HEK293 (cell line): Measurements from ENCODE around the gene SRRM1.

Experiments
- CTCF ChIA-PET: fragments of 350-600 bp; formaldehyde crosslinking; extraction: SDS; loops from one replicate; lab custom pipeline; 2021; ENCODE audit warnings: antibody characterized with exemption; lab: Yijun Ruan, JAX
- POLR2A ChIA-PET: fragments of 300-600 bp; formaldehyde crosslinking; extraction: SDS; loops from one replicate; lab custom pipeline; 2020; ENCODE audit warnings: antibody characterized with exemption, inconsistent platforms; lab: Yijun Ruan, JAX
- H3K27ac ChIP-seq: fragments of 200-500 bp; sonication (Bioruptor generic); 2 replicates; pipeline ENCODE4 v1.5.1; 2014; ENCODE audit warnings: low read depth, low read length, control low read depth, inconsistent platforms; ENCODE audit errors: extremely low read depth
- H3K36me3 ChIP-seq, 2 experiments: fragments of 200-500 bp in 1 of 2; sonication (Bioruptor generic) in 1 of 2; 1 replicate in 1 of 2; 2 replicates in 1 of 2; pipeline ENCODE4 v1.5.1; 2014 to 2017; ENCODE audit warnings: inconsistent platforms in 2 of 2, low read length in 2 of 2; ENCODE audit not compliant: control insufficient read depth in 2 of 2, insufficient read depth in 1 of 2
- H3K4me1 ChIP-seq: fragments of 200-500 bp; sonication (Bioruptor generic); 2 replicates; pipeline ENCODE4 v1.5.1; 2014; ENCODE audit warnings: mild to moderate bottlenecking, low read length, inconsistent platforms; ENCODE audit not compliant: control insufficient read depth, insufficient read depth
- H3K4me3 ChIP-seq: 2 replicates; pipeline ENCODE4 v1.5.1; 2011; ENCODE audit warnings: low read depth, mild to moderate bottlenecking, control low read depth, low read length, moderate library complexity
- H3K9me3 ChIP-seq: fragments of 200-500 bp; sonication (Bioruptor generic); 2 replicates; pipeline ENCODE4 v1.5.1; 2014; ENCODE audit warnings: low read depth, low read length, inconsistent platforms; ENCODE audit not compliant: control insufficient read depth, insufficient read depth
- AEBP2 ChIP-seq: fragments of 450-650 bp; formaldehyde crosslinking; IDR thresholded peaks from 2 replicates; pipeline ENCODE4 v1.5.1; 2016; ENCODE audit warnings: missing biosample characterization, missing genetic modification characterization, borderline replicate concordance
- HOXD13 ChIP-seq: sonication (generic); formaldehyde crosslinking; IDR thresholded peaks from 2 replicates; pipeline ENCODE4 v1.8.0; 2022; ENCODE audit warnings: missing genetic modification reagents, borderline replicate concordance
- KLF7 ChIP-seq: fragments of 450-650 bp; formaldehyde crosslinking; IDR thresholded peaks from 2 replicates; pipeline ENCODE4 v1.5.1; 2016; ENCODE audit warnings: missing biosample characterization, missing genetic modification characterization, borderline replicate concordance
- PRDM4 ChIP-seq: fragments of 450-650 bp; formaldehyde crosslinking; IDR thresholded peaks from 2 replicates; pipeline ENCODE4 v1.5.1; 2017; ENCODE audit warnings: missing biosample characterization, missing genetic modification characterization
- SALL2 ChIP-seq: fragments of 450-650 bp; formaldehyde crosslinking; IDR thresholded peaks from 2 replicates; pipeline ENCODE4 v1.5.0; 2017; ENCODE audit warnings: missing biosample characterization, mild to moderate bottlenecking, missing genetic modification characterization, borderline replicate concordance
- ZFP41 ChIP-seq: fragments of 450-650 bp; formaldehyde crosslinking; IDR thresholded peaks from 2 replicates; pipeline ENCODE4 v1.5.1; 2016; ENCODE audit warnings: missing biosample characterization, missing genetic modification characterization, borderline replicate concordance
- ZNF114 ChIP-seq: fragments of 450-650 bp; formaldehyde crosslinking; IDR thresholded peaks from 2 replicates; pipeline ENCODE4 v1.5.0; 2017; ENCODE audit warnings: missing biosample characterization, missing genetic modification characterization
- ZNF148 ChIP-seq: fragments of 450-650 bp; formaldehyde crosslinking; IDR thresholded peaks from 2 replicates; pipeline ENCODE4 v1.5.0; 2017; ENCODE audit warnings: missing biosample characterization, missing genetic modification characterization, borderline replicate concordance
- ZNF16 ChIP-seq: fragments of 450-650 bp; formaldehyde crosslinking; IDR thresholded peaks from 2 replicates; pipeline ENCODE4 v1.5.1; 2016; ENCODE audit warnings: low read depth, missing biosample characterization, missing genetic modification characterization
- ZNF239 ChIP-seq: fragments of 450-650 bp; formaldehyde crosslinking; IDR thresholded peaks from 2 replicates; pipeline ENCODE4 v1.5.1; 2016; ENCODE audit warnings: missing biosample characterization, missing genetic modification characterization
- ZNF274 ChIP-seq, 2 experiments: fragments of 200-500 bp in 1 of 2; fragments of 450-650 bp in 1 of 2; sonication (Bioruptor generic) in 1 of 2; formaldehyde crosslinking in 1 of 2; IDR thresholded peaks; 2 replicates each; pipeline versions ENCODE4 v1.5.1 to v1.6.1; 2014 to 2016; ENCODE audit warnings: borderline replicate concordance in 1 of 2, inconsistent platforms in 1 of 2, low read length in 1 of 2, missing biosample characterization in 1 of 2, missing genetic modification characterization in 1 of 2
- ZNF292 ChIP-seq: fragments of 450-650 bp; formaldehyde crosslinking; IDR thresholded peaks from 2 replicates; pipeline ENCODE4 v1.5.1; 2016; ENCODE audit warnings: low read depth, missing biosample characterization, missing genetic modification characterization, borderline replicate concordance
- ZNF391 ChIP-seq: fragments of 450-650 bp; formaldehyde crosslinking; IDR thresholded peaks from 2 replicates; pipeline ENCODE4 v1.5.1; 2016; ENCODE audit warnings: low read depth, missing biosample characterization, missing genetic modification characterization, borderline replicate concordance
- ZNF48 ChIP-seq: fragments of 450-650 bp; formaldehyde crosslinking; IDR thresholded peaks from 2 replicates; pipeline ENCODE4 v1.5.1; 2016; ENCODE audit warnings: missing biosample characterization, missing genetic modification characterization
- ZNF488 ChIP-seq: fragments of 450-650 bp; formaldehyde crosslinking; IDR thresholded peaks from 2 replicates; pipeline ENCODE4 v1.5.1; 2016; ENCODE audit warnings: missing biosample characterization, missing genetic modification characterization
- ZXDB ChIP-seq: fragments of 450-650 bp; formaldehyde crosslinking; IDR thresholded peaks from 2 replicates; pipeline ENCODE4 v1.5.1; 2016; ENCODE audit warnings: missing biosample characterization, missing genetic modification characterization

SRRM1 gene

GRCh38 chr1:24606621-24607020 is 36.5 kb upstream of the SRRM1 start:
- Histone ChIP-seq H3K27ac (no peak overlapping the region), H3K4me3 (no peak overlapping the region), H3K36me3 (no peaks in the 10 kb centered on the region), H3K9me3 (no peaks in the 10 kb centered on the region), H3K4me1 (no peaks in the 10 kb centered on the region)
- TF ChIP-seq ZNF292 (tag by site-specific recombination) (no peak), ZNF239 (tag by site-specific recombination) (no peak), SALL2 (tag by site-specific recombination) (no peak), ZNF391 (tag by site-specific recombination) (no peak), ZXDB (tag by site-specific recombination) (no peak), AEBP2 (tag by site-specific recombination) (no peak), ZNF148 (tag by site-specific recombination) (no peak)
- POLR2A ChIA-PET = no interaction called here
- CTCF ChIA-PET = interaction anchor here (1.5 kb wide), 1 partner anchor 19 kb away, joined by 4 read pairs; no protein-coding TSS in a partner anchor

GRCh38 chr1:24609949-24610517 is 33.1 kb upstream of the SRRM1 start:
- POLR2A ChIA-PET = no interaction called here
- H3K4me1 ChIP-seq = no peaks in the 10 kb centered on the region
- CTCF ChIA-PET = interaction anchor here (0.6 to 1.3 kb wide), 3 partner anchors 23 to 126 kb away, joined by 3 read pairs; no protein-coding TSS in a partner anchor

GRCh38 chr1:24619376-24619775 is 23.7 kb upstream of the SRRM1 start:
- no peak overlapping the region for H3K4me3 ChIP-seq
- CTCF ChIA-PET = interaction anchor here (1.6 kb wide), 1 partner anchor 16 kb away, joined by 9 read pairs; no protein-coding TSS in a partner anchor
- TF ChIP-seq ZNF114 (tag by site-specific recombination) = no peak
- no peaks in the 10 kb centered on the region for H3K9me3 ChIP-seq
- POLR2A ChIA-PET = no interaction called here
- H3K4me1 ChIP-seq = no peaks in the 10 kb centered on the region
- H3K36me3 ChIP-seq = no peaks in the 10 kb centered on the region
- no peak overlapping the region for H3K27ac ChIP-seq

More at GRCh38 chr1:24609949-24610517, 33.1 kb upstream of the SRRM1 start:
- Histone ChIP-seq H3K9me3 (no peaks in the 10 kb centered on the region), H3K36me3 (no peaks in the 10 kb centered on the region; a peak in 1 of 3 replicates), H3K4me3 (no peak overlapping the region), H3K27ac (no peak overlapping the region)
- TF ChIP-seq ZNF16 (tag by site-specific recombination) (no peak), ZNF274 (IDR thresholded peaks at IDR 0.05; ENCODE audit: low read length) (no peak), ZNF274 (tag by site-specific recombination; IDR thresholded peaks at IDR 0.05; ENCODE audit: borderline replicate concordance) (no peak)

GRCh38 chr1:24620678-24621077 is 22.4 kb upstream of the SRRM1 start:
- Histone ChIP-seq H3K27ac (no peak overlapping the region), H3K9me3 (no peaks in the 10 kb centered on the region), H3K4me3 (no peak overlapping the region), H3K36me3 (no peaks in the 10 kb centered on the region), H3K4me1 (no peaks in the 10 kb centered on the region)
- POLR2A ChIA-PET = no interaction called here
- CTCF ChIA-PET = interaction anchor here (0.6 to 1.9 kb wide), 5 partner anchors 14 to 229 kb away, joined by 3 to 9 read pairs (median 3); no protein-coding TSS in a partner anchor
- TF ChIP-seq HOXD13 (CRISPR knock-in tag) = no peak
- TF ChIP-seq ZNF488 (tag by site-specific recombination) = no peak
- TF ChIP-seq ZFP41 (tag by site-specific recombination) = no peak
- TF ChIP-seq KLF7 (tag by site-specific recombination) = no peak
- no peak for TF ChIP-seq PRDM4
- TF ChIP-seq ZNF48 (tag by site-specific recombination) = no peak
